HepG2 (cell line): ENCODE data around the gene ATRAID. TPM values are rescaled to one million over a fixed set of nuclear protein-coding genes. Genes with fewer than 3 reads are reported as not detected.
A peak's percentile ranks its signal among the peaks of the same experiment; 100 is the strongest.

Experiments used
- CCAR2 ChIP-seq: fragments of 200-400 bp; formaldehyde crosslinking; optimal IDR thresholded peaks from 2 replicates; pipeline ENCODE3; 2018; ENCODE audit warnings: low read depth, mild to moderate bottlenecking, low read length, moderate library complexity
- CEBPB ChIP-seq: IDR thresholded peaks from 2 replicates; pipeline ENCODE4 v1.6.1; 2011; ENCODE audit warnings: low read depth, low read length, improper control_type of control experiment, borderline replicate concordance
- DMTF1 ChIP-seq: sonication (generic); formaldehyde crosslinking; IDR thresholded peaks from 2 replicates; pipeline ENCODE4 v1.4.0; 2020; ENCODE audit warnings: mild to moderate bottlenecking, missing genetic modification reagents
- MAFK ChIP-seq, 2 experiments: IDR thresholded peaks in 1 of 2; conservative IDR thresholded peaks in 1 of 2; 2 replicates each; pipeline ENCODE4 v1.6.1; 2011; ENCODE audit warnings: improper control_type of control experiment in 2 of 2, low read length in 2 of 2
- MYC ChIP-seq: sonication (generic); formaldehyde crosslinking; IDR thresholded peaks from 2 replicates; pipeline ENCODE4 v1.9.0; 2021; ENCODE audit warnings: missing genetic modification reagents, borderline replicate concordance
- PHF21A ChIP-seq: sonication (generic); formaldehyde crosslinking; IDR thresholded peaks from 2 replicates; pipeline ENCODE4 v1.5.0; 2020; ENCODE audit warnings: mild to moderate bottlenecking, missing genetic modification reagents
- RBAK ChIP-seq: sonication (generic); formaldehyde crosslinking; IDR thresholded peaks from 2 replicates; pipeline ENCODE4 v1.5.1; 2020; ENCODE audit warnings: mild to moderate bottlenecking, missing genetic modification reagents
- REPIN1 ChIP-seq: sonication (generic); formaldehyde crosslinking; IDR thresholded peaks from 2 replicates; pipeline ENCODE4 v1.8.0; 2022; ENCODE audit warnings: missing genetic modification reagents, low read depth, mild to moderate bottlenecking, borderline replicate concordance
- SMYD3 ChIP-seq: sonication (generic); formaldehyde crosslinking; IDR thresholded peaks from 2 replicates; pipeline ENCODE4 v1.8.1; 2023; ENCODE audit warnings: mild to moderate bottlenecking, missing genetic modification reagents
- SRSF9 ChIP-seq: fragments of 200-400 bp; formaldehyde crosslinking; IDR thresholded peaks from 2 replicates; pipeline ENCODE4 v1.6.1; 2018; ENCODE audit warnings: borderline replicate concordance, mild to moderate bottlenecking, low read depth, low read length; ENCODE audit not compliant: insufficient read depth, poor library complexity, severe bottlenecking
- XRCC5 ChIP-seq: fragments of 200-400 bp; formaldehyde crosslinking; optimal IDR thresholded peaks from 2 replicates; pipeline ENCODE3; 2017; ENCODE audit warnings: mild to moderate bottlenecking, low read length
- ZBTB2 ChIP-seq: sonication (generic); formaldehyde crosslinking; IDR thresholded peaks from 2 replicates; pipeline ENCODE4 v1.8.0; 2022; ENCODE audit warnings: low read depth, missing genetic modification reagents
- ZNF17 ChIP-seq: sonication (generic); formaldehyde crosslinking; IDR thresholded peaks from 2 replicates; pipeline ENCODE4 v1.5.0; 2020; ENCODE audit warnings: mild to moderate bottlenecking, missing genetic modification reagents
- ZNF260 ChIP-seq: sonication (generic); formaldehyde crosslinking; IDR thresholded peaks from 2 replicates; pipeline ENCODE4 v1.4.0; 2020; ENCODE audit warnings: missing genetic modification reagents, low read depth, mild to moderate bottlenecking, borderline replicate concordance
- ZNF552 ChIP-seq: sonication (generic); formaldehyde crosslinking; IDR thresholded peaks from 2 replicates; pipeline ENCODE4 v1.9.0; 2022; ENCODE audit warnings: missing genetic modification reagents, mild to moderate bottlenecking, borderline replicate concordance
- ZNF563 ChIP-seq: sonication (generic); formaldehyde crosslinking; IDR thresholded peaks from 2 replicates; pipeline ENCODE4 v1.8.0; 2022; ENCODE audit warnings: mild to moderate bottlenecking, moderate library complexity, missing genetic modification reagents
- polyA plus RNA-seq, 8 experiments: library from polyadenylated mRNA; depleted of rRNA in 3 of 8; stranded (reverse) in 7 of 8; unstranded in 1 of 8; fragments of >200 nt; fragmentation: Illumina TruSeq in 4 of 8; extraction: Trizol in 4 of 8; gene quantifications; 2 replicates each; pipeline versions ENCODE4 v1.2.1 to v1.2.3, GENCODE V29; 2011 to 2016; ENCODE audit warnings: low read depth in 4 of 8, missing spikeins in 1 of 8, mixed read lengths in 1 of 8; ENCODE audit not compliant: insufficient read depth in 1 of 8
- total RNA-seq, 5 experiments: library from RNA; depleted of rRNA; stranded (reverse); fragments of >200 nt; fragmentation: Illumina TruSeq; extraction: Trizol; gene quantifications; 2 replicates each; pipeline ENCODE4 v1.2.3, GENCODE V29; 2016; ENCODE audit warnings: low read depth in 1 of 5
- TF ChIP-seq, protein P1 (sequence below): sonication (generic); formaldehyde crosslinking; IDR thresholded peaks from 2 replicates; pipeline ENCODE4 v1.8.1; 2023; ENCODE audit warnings: mild to moderate bottlenecking, moderate library complexity, missing genetic modification reagents
- TF ChIP-seq, protein P2 (sequence below): sonication (generic); formaldehyde crosslinking; IDR thresholded peaks from 2 replicates; pipeline ENCODE4 v1.4.0; 2020; ENCODE audit warnings: missing genetic modification reagents

Gene ATRAID
- total and polyA plus RNA-seq, 2 of the 13 experiments (the other 11 are each of a cell fraction or from before 2014, with no cell fraction given), result 207 to 382 TPM

- TF ChIP-seq ZNF260 (CRISPR knock-in tag), result no peak
- no peak for TF ChIP-seq ZBTB2 (CRISPR knock-in tag)
- TF ChIP-seq, protein P1, sequence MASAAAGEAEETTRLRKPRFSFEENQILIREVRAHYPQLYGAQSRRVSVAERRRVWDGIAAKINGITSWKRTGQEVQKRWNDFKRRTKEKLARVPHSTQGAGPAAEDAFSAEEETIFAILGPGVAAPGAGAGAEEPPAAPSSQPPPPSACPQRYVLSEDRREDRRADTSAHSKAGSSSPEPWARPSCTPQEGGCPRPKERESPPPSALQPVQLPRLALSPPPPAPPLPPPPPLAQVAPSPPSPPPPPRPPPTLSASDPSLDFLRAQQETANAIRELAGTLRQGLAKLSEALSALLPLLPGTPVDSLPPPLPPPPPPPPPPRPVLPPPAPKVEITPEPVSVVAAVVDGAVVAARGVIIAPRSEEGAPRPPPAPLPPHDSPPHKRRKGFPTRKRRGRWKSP (CRISPR knock-in tag), result no peak
- no peak for TF ChIP-seq ZNF17
- TF ChIP-seq RBAK (CRISPR knock-in tag), result peak; percentile 63; the same call in 1 of the 2 replicates
- peak; percentile 25; the same call in 1 of the 2 replicates for TF ChIP-seq ZNF563
- no peak for TF ChIP-seq CCAR2
- no peak for TF ChIP-seq DMTF1 (CRISPR knock-in tag)
- peak; percentile 89 for TF ChIP-seq REPIN1 (CRISPR knock-in tag)
- TF ChIP-seq CEBPB, result no peak
- TF ChIP-seq ZNF552 (CRISPR knock-in tag), result no peak
- TF ChIP-seq PHF21A, result no peak
- TF ChIP-seq, protein P2, sequence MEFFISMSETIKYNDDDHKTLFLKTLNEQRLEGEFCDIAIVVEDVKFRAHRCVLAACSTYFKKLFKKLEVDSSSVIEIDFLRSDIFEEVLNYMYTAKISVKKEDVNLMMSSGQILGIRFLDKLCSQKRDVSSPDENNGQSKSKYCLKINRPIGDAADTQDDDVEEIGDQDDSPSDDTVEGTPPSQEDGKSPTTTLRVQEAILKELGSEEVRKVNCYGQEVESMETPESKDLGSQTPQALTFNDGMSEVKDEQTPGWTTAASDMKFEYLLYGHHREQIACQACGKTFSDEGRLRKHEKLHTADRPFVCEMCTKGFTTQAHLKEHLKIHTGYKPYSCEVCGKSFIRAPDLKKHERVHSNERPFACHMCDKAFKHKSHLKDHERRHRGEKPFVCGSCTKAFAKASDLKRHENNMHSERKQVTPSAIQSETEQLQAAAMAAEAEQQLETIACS, result no peak
- no peak for TF ChIP-seq MAFK (conservative IDR thresholded peaks at IDR 0.05 in 1 of 2, IDR thresholded peaks at IDR 0.05 in 1 of 2; ENCODE audit: low read length in 2 of 2)
- no peak for TF ChIP-seq SRSF9
- TF ChIP-seq XRCC5, result peak; percentile 98
- TF ChIP-seq MYC (CRISPR knock-in tag), result peak; percentile 70
- no peak for TF ChIP-seq SMYD3 (CRISPR knock-in tag)
These were observed 38.2 kb downstream of the ATRAID start (continued) for GRCh38 chr2:27249891-27250651.
